HG02970 (cell line): ENCODE measurements around the gene LILRA1.
"Not testable (repeated sequence)": the region's sequence is repeated elsewhere in the genome, so short reads cannot be mapped to it uniquely, and the experiment has no call there.

Source experiments
- ATAC-seq: cut with Tn5 transposase; IDR thresholded peaks from one replicate; pipeline ENCODE4 v1.9.1; 2021; ENCODE audit warnings: mild to moderate bottlenecking, moderate library complexity, moderate number of reproducible peaks; ENCODE audit not compliant: unreplicated experiment, low FRiP score

LILRA1 gene

GRCh38 chr19:54622431-54622830 lies 29.0 kb downstream of the LILRA1 start:
- no peak for ATAC-seq

DNA sequence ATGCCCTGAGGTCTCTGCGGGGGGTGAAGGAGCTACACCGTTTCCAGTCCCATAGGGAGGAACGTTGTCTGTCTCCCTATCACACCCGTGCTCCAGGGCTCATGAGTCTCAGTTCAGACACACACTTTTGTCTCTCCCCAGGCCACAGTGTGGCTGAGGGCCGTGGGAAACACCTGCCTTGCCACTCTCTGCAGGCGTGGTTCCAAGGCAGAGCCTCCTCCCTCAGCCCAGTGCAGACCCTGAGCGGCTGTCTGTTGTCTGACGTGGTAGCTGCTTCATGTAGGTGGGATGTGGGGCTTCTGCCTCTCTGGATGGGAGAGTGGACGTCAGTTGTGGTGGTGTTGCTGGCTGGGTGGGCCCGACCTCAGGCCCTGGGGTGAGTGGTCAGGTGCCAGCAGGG lies 30.8 kb downstream of the LILRA1 start:
- ATAC-seq, result not testable (repeated sequence)

DNA sequence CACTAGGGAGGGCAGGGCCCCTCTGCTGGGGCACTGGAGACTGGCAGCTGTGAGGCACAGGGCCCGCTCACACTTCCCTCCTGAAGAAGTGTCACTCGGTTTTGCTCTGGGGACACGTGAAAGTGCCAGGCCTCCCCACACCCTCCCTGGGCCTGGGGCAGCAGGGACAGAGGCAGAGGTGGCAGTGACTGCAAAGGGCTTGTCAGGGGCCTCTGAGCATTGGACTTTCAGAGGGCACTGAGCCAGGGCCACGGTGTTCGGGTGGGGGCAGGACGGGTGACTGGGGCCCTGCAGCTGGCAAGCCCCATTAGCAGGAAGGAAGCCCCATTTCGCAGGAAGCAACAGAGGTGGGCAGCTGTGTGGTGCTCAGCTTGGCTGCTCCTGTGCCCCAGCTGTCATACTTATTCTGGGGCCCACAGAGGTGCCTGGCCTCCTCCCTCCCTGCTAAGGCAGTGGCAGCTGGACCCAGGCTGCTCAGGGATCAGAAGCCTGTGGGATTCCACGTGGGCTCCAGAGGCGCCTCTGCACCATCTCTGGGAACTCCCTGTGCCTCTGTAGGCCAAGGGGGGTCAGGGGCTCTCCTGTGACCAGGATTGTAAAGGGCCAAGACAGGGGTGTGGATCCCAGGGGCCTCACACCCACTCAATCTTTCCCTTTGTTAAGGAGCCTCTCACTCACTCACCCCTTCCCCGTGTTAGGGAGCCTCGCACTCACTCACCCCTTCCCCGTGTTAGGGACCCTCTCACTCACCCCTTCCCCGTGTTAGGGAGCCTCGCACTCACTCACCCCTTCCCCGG lies 31.7 kb downstream of the LILRA1 start:
- ATAC-seq, result not testable (repeated sequence)

- no peak for ATAC-seq
These were observed 33.3 kb downstream of the LILRA1 start for GRCh38 chr19:54626757-54627156.

DNA sequence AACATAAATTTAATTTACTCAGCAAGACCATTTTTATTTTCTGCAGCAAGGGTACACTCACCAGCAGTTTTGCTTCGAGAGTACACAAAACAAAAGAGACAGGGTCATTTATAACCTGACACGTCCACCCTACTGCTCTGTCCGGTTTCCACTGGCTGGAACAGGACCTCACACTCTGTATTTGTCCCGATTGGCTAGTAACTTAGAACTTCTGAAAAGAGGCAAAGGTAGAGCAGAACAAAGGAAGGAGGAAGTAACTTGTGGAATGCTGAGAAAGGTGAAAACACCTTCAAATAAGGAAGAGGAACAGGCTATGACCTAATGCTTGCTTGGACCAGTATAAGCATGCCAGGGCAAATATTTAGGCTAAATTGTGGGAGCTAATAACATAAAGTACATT lies 34.5 kb downstream of the LILRA1 start:
- ATAC-seq, result not testable (repeated sequence)

DNA sequence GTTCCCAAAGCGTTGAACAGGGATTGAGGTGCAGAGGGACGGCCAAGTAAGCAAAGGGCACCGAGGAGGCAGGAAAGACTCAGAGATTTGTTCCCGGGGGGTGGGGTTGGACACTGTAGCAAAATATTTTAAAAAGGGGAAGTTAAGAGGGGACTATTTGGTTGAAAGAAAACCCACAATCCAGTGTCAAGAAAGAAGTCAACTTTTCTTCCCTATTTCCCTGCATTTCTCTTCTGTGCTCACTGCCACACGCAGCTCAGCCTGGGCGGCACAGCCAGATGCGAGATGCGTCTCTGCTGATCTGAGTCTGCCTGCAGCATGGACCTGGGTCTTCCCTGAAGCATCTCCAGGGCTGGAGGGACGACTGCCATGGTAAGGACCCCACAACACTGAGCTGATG lies 36.8 kb downstream of the LILRA1 start, which contains the start of gene LILRB1:
Gene LILRB1, plus strand, starts transcription at position 223 of the 400 bp plus-strand sequence. CDS start 590 bp downstream, outside the sequence.
- ATAC-seq, result not testable (repeated sequence)

DNA sequence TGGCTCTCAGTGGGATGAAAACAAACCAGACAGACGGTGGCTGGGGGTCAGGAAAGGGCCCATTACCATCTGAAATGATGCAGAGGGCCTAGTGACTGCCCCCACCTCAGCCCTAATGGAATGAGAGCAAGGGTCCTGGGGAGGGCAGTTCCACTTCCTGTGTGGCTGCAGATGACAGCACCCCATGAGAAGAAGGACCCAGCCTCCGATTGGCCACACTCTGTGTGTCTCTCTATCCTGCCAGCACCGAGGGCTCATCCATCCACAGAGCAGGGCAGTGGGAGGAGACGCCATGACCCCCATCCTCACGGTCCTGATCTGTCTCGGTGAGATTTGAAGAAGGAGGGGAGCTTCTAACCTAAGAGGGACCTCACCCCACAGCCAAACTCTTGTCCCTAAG lies 37.4 kb downstream of the LILRA1 start:
- no peak for ATAC-seq

DNA sequence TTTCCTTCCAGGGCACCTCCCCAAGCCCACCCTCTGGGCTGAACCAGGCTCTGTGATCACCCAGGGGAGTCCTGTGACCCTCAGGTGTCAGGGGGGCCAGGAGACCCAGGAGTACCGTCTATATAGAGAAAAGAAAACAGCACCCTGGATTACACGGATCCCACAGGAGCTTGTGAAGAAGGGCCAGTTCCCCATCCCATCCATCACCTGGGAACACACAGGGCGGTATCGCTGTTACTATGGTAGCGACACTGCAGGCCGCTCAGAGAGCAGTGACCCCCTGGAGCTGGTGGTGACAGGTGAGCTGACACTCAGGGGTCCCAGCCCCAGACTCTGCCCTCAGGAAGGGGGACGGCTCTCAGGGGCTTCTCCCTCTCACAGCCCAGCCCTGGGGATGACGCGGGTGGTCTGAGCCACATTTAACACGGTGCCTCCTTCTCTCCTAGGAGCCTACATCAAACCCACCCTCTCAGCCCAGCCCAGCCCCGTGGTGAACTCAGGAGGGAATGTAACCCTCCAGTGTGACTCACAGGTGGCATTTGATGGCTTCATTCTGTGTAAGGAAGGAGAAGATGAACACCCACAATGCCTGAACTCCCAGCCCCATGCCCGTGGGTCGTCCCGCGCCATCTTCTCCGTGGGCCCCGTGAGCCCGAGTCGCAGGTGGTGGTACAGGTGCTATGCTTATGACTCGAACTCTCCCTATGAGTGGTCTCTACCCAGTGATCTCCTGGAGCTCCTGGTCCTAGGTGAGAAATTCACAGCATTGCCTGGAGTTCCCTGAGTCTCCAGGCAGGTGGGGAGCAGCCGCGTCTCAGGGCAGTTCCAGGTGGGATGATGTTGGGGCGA lies 38.3 kb downstream of the LILRA1 start:
- not testable (repeated sequence) for ATAC-seq

DNA sequence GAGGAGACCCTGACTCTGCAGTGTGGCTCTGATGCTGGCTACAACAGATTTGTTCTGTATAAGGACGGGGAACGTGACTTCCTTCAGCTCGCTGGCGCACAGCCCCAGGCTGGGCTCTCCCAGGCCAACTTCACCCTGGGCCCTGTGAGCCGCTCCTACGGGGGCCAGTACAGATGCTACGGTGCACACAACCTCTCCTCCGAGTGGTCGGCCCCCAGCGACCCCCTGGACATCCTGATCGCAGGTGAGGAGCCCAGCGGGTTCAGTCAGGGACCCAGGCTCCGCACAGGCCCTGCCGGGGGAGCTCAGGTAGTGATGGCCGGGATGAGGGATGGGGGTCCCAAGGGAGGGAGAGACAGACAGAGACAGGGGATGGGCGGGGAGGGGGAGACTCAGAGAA lies 39.1 kb downstream of the LILRA1 start:
- not testable (repeated sequence) for ATAC-seq

DNA sequence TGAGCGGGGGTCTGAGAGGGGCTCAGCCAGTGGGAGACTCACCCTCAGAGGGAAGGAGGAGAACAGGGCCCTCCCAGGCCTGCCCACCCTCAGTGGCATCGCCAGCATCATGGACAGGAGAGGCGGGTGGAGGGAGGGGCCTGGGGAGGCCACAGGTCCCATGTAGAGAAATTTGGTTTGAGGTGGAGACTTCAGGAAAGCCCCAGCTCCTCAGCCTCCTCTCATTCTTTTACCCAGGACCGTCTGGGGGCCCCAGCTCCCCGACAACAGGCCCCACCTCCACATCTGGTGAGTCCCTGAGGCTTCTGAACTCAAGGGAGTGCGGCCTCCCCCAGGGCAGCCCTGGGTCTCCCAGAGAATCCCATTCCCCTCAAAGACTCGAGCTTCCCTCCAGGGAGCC lies 40.0 kb downstream of the LILRA1 start:
- no peak for ATAC-seq

DNA sequence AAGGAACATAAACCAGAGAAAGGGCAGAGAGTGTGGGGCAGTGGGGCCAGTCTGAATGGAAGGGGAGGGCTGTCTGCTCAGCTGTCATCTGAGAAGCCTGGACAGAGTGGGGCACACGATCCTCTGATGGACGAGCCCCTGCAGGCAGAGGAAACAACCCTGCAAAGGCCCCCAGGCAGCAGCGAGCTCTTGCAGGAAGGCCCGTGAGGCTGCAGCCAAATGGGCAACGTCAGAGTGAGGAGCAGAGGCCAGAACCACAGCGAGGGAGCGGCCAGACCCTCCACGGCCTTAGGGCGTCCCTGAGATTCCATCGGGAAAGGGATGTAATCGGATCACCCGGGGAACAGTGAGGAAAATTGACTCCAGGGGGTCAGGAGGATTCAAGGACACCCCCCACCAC lies 42.6 kb downstream of the LILRA1 start:
- ATAC-seq, result not testable (repeated sequence)

- no peak for ATAC-seq
These were observed 45.3 kb downstream of the LILRA1 start for GRCh38 chr19:54638683-54639082.

DNA sequence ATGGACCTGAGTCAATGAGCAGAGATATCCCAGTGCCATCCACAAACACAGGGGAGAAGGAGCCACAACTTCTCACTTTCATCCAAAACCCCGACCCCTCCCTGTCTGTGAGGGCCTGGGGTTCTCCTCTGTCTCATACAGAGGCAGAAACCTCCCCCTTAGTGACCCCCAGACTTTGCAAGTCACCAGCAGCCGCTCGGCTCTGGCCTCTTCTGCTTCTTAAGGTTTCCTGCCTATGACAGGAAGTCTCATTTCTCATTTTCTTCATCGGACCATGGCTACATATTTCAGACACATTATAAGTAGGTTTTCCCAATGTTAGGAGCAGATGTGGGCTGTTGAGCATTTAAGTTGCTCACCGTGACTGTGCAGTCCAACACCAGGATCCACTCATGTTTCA lies 49.5 kb downstream of the LILRA1 start:
- ATAC-seq, result not testable (repeated sequence)

DNA sequence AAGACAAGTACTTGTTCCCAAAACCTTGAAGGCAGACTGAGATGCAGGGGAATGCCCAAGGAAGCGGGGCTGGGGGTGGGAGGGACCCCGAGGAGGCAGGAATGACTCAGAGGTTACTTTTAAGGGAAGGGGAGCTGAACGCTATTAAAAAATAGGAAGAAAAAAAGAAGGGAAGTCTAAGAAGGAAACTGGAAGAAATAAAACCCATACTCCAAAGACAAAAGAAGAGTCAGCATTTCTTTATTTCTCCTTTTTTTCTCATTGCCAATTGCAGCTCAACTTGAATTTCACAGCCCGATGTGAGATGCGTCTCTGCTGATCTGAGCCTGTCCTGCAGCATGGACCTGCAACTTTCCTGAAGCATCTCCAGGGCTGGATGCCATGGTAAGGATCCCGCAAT lies 50.2 kb downstream of the LILRA1 start:
- ATAC-seq, result not testable (repeated sequence)

DNA sequence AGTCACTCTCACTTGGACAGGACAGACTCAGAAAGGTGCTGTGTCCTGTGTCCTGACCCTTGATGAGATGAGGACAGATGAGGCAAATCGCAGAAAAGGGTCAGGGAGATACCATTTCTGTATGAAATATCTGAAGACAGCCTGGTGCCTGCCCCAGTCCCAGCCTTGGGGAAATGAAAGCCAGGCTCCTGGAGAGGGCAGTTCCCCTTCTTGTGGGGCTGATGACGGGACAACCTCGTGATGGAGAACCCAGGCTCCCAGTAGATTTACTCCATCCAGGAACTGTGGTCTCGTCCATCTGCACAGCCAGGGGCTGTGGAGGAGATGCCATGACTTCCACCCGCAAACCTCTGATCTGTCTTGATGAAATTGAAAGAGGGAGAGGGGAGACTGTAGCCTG lies 50.6 kb downstream of the LILRA1 start:
- ATAC-seq, result no peak

DNA sequence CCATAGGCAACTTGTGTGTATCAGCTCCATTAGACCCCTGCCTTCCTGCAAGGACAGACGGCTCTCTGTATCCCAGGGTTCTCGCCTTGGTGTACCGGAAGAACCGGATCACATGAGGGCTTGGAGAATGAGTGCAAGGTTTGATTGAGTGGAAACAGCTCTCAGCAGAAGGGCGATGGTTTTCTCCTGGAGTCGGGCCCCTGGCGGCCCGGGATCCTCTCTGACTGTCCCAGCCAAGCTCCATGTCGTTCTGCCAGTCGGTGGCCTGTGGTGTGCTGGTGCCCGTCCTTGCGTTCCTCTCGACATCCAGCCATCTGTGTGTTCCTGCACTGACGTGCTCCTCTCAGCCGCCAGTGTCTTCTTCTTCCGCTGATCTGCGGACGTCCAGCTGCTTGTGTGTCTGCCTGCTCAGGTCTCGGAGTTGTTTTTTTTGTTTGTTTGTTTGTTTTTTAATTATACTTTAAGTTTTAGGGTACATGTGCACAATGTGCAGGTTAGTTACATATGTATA lies 53.0 kb downstream of the LILRA1 start:
- no peak for ATAC-seq

- ATAC-seq, result no peak
These were observed 54.7 kb downstream of the LILRA1 start for GRCh38 chr19:54648129-54648528.

DNA sequence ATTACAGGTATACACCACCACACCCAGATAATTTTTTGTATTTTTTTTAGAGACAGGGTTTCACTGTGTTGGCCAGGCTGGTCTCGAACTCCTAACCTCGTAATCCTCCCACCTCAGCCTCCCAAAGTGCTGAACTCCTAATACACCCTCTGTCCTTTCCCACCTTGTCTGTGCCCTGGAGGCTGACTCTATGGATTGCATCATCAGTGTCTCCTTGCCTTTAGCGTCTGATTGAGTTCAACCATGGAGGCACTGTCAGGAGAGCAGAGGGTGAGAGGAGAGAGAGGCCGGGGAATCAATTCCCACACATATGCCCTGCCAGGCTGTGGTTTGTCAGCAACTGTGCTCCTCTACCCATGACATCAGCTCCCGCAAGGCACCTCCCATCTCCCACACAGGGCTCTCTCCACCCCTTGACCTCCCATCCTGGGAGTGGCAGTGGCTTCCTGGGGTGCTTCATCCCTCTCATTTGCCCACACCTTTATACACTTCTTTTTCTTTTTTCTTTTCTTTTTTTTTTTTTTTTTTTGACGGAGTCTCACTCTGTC lies 56.8 kb downstream of the LILRA1 start:
- no peak for ATAC-seq
